ENCODE results near the gene UBE2L5.

UBE2L5 gene

DNA sequence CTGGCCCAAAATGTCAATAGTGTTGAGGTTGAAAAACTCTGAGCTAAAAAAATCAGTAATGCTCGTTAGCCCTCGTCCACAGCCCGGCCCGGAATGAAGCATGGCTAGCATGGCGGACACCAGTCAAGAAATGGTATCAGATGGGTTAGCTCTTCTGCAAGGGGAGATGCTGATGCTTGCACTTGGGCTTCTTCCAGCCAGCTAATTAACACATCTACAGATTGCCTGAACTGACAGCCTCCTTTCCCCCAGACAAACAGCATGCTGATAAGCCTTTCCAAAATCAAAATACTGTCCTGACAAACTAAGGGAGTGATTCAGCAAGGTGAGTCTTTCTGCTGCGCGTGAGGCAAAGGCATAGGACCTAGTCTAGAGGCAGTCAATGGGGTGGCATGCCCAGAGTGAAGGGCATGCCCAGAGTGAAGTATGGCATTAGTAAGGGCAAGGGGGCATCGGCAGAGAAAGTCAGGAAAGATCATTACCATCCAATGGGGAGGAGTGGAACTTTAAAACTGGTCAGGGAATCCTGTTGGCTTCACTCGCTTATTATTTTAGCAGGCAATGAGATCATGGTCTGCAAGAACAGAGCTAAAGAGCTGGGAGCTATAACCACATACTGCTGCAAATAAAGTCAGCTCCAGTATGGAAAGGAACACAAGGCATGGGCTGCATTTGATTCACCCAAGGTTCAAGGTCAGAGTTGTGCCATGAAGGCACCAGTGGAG is 30.2 kb upstream of the UBE2L5 start:
- Histone ChIP-seq H3K9ac (ENCODE audit: low read depth in 1 of 2, low read length in 2 of 2) (no peak overlapping the region), H3K36me3 (ENCODE audit: control insufficient read depth in 2 of 2, insufficient read depth in 2 of 2, low read length in 2 of 2) (no peaks in the 10 kb centered on the region), H3K9me3 (ENCODE audit: control insufficient read depth in 2 of 2, low read length in 2 of 2) (no peaks in the 10 kb centered on the region), H3K27ac (ENCODE audit: low read depth in 2 of 2, low read length in 2 of 2) (no peak overlapping the region), H3K27me3 (ENCODE audit: control insufficient read depth in 2 of 2, insufficient read depth in 2 of 2, low read length in 2 of 2) (no peaks in the 10 kb centered on the region), H3K4me1 (ENCODE audit: control insufficient read depth in 2 of 2, insufficient read depth in 2 of 2, low read length in 2 of 2) (peaks cover 0 to 6% of the 10 kb centered on the region in 2 donors), H3K4me3 (ENCODE audit: low read length in 2 of 2) (no peak overlapping the region)

DNA sequence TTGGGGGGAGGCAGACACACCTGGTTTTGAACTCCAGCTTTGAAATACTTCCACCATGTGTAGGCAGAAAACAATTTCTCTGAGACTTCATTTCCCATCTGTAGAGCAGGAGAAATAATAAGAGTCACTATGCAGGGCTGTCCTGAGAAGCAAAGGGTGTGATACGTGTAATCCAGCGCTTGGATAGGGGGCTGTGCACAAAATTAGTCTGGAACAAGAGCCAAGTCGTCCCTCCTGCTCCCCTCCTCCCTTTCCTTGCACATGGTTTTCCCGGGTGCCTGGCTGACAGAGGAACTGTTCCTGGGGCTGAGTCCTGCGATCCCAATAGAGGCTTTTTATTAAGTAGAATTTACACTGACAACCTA is 29.6 kb upstream of the UBE2L5 start:
- no peaks in the 10 kb centered on the region for H3K9me3 ChIP-seq (ENCODE audit: control insufficient read depth in 2 of 2, low read length in 2 of 2)
- H3K4me1 ChIP-seq (ENCODE audit: control insufficient read depth in 2 of 2, insufficient read depth in 2 of 2, low read length in 2 of 2): peaks cover 0 to 6% of the 10 kb centered on the region in 2 donors
- no peak overlapping the region for H3K27ac ChIP-seq (ENCODE audit: low read depth in 2 of 2, low read length in 2 of 2)
- no peaks in the 10 kb centered on the region for H3K36me3 ChIP-seq (ENCODE audit: control insufficient read depth in 2 of 2, insufficient read depth in 2 of 2, low read length in 2 of 2)
- H3K4me3 ChIP-seq (ENCODE audit: low read length in 2 of 2): no peak overlapping the region
- no peaks in the 10 kb centered on the region for H3K27me3 ChIP-seq (ENCODE audit: control insufficient read depth in 2 of 2, insufficient read depth in 2 of 2, low read length in 2 of 2)
- no peak overlapping the region for H3K9ac ChIP-seq (ENCODE audit: low read depth in 1 of 2, low read length in 2 of 2)

DNA sequence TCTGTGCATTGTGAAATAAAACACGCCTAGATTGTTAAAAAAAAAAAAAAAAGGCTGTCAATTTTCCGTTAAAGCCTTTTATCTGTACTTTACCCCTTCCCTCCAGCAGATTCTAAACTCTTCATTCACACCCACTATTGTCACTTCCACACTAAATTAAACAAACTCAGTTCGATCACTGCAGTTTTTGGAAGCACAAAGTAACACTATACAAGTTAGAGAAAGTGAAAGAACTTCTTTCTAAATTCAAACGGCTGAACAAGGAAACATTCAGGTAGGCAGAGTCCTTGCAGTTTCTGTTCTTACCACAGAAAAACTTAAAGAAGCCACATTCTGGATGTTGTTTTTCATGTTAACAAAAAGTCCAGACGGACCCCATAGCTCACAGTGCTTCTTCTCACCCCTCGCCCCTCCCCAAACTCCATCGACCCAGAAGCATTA is 27.5 kb upstream of the UBE2L5 start:
- H3K4me1 ChIP-seq (ENCODE audit: control insufficient read depth in 2 of 2, insufficient read depth in 2 of 2, low read length in 2 of 2): peaks cover 9 to 13% of the 10 kb centered on the region in 2 donors
- no peaks in the 10 kb centered on the region for H3K36me3 ChIP-seq (ENCODE audit: control insufficient read depth in 2 of 2, insufficient read depth in 2 of 2, low read length in 2 of 2)

DNA sequence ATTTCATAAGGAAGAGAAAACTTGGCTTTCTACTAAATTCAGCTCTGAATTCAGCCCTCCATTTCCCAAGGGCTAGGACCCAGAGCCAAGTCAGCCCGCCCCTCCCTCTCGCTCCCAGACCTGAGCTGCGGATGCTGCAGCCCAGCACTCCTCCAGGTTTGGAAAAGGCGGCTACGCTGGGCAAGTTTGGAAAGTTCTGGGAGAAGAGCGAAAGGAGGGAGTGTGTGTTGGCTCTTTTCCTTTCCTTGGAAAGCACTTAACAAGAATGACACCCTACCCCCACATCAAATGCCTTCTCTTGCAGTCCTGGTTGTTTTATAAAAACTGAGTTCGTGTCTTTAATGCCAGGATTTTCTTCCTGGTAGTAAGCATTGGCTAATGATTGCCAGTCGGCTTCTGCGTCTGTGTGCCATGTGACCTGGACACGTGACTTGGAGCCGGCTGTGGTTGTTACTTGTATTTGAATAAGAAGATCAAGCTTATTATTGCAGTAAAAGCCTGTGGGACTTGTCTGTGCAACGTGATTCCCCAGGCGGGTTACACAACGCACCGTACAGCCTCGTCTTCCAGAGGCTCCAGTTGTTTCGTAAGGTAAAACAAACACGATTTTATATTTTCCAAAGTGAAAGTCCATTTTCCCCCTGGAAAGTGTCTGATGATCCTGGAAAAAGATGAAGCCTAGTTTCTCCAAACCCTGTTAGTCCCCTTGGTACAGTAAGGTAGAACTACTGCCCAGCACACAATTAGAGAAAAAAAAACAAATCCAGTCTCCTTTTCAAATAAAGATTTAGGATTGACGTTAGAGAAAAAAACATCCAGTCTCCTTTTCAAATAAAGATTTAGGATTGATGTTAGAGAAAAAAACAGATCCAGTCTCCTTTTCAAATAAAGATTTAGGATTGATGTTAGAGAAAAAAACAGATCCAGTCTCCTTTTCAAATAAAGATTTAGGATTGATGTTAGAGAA is 26.8 kb upstream of the UBE2L5 start:
- H3K9ac ChIP-seq (ENCODE audit: low read depth in 1 of 2, low read length in 2 of 2): peak overlapping the region; percentile 83 to 89
- H3K27ac ChIP-seq (ENCODE audit: low read depth in 2 of 2, low read length in 2 of 2): peak overlapping the region; percentile 92 to 98
- H3K27me3 ChIP-seq (ENCODE audit: control insufficient read depth in 2 of 2, insufficient read depth in 2 of 2, low read length in 2 of 2): no peaks in the 10 kb centered on the region
- H3K9me3 ChIP-seq (ENCODE audit: control insufficient read depth in 2 of 2, low read length in 2 of 2): no peaks in the 10 kb centered on the region
- H3K36me3 ChIP-seq (ENCODE audit: control insufficient read depth in 2 of 2, insufficient read depth in 2 of 2, low read length in 2 of 2): no peaks in the 10 kb centered on the region
- peaks cover 9 to 15% of the 10 kb centered on the region in 2 donors for H3K4me1 ChIP-seq (ENCODE audit: control insufficient read depth in 2 of 2, insufficient read depth in 2 of 2, low read length in 2 of 2)
- H3K4me3 ChIP-seq (ENCODE audit: low read length in 2 of 2): peak overlapping the region; percentile 78 to 90

More for the DNA sequence above, 27.5 kb upstream of the UBE2L5 start:
- Histone ChIP-seq H3K27me3 (ENCODE audit: control insufficient read depth in 2 of 2, insufficient read depth in 2 of 2, low read length in 2 of 2) (no peaks in the 10 kb centered on the region), H3K27ac (ENCODE audit: low read depth in 2 of 2, low read length in 2 of 2) (peak overlapping the region; percentile 92 to 98), H3K9ac (ENCODE audit: low read depth in 1 of 2, low read length in 2 of 2) (peak overlapping the region; percentile 83 to 89), H3K9me3 (ENCODE audit: control insufficient read depth in 2 of 2, low read length in 2 of 2) (no peaks in the 10 kb centered on the region), H3K4me3 (ENCODE audit: low read length in 2 of 2) (peak overlapping the region; percentile 78 to 90)

DNA sequence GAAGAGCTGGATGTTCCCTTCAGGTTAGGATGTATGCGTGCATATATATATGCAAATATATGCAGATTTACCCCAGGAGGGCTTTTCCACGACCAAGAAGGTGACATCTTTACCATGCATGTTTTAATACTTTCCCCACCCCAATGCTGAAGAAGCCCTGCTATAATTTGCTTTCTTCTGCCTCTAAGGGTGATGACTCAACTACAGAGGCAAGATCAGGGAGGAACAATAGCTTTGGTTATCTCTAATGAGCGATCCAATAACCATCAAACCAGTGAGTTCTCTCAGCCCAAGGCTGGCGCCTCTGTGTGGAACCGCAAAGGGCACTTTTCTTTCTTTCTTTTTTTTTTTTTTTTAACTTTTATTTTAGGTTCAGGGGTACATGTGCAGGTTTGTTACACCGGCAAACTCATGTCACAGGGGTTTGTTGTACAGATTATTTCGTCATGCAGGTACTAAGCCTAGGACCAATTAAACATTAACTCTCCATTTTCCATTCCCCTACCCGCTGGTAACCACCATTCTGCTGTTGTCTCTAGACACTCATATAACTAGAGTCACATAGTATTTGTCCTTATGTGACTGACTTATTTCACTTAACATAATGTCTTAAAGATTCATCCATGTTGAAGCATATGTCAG is 25.7 kb upstream of the UBE2L5 start:
- H3K36me3 ChIP-seq (ENCODE audit: control insufficient read depth in 2 of 2, insufficient read depth in 2 of 2, low read length in 2 of 2): no peaks in the 10 kb centered on the region
- no peak overlapping the region for H3K9ac ChIP-seq (ENCODE audit: low read depth in 1 of 2, low read length in 2 of 2)
- H3K4me3 ChIP-seq (ENCODE audit: low read length in 2 of 2): no peak overlapping the region
- H3K9me3 ChIP-seq (ENCODE audit: control insufficient read depth in 2 of 2, low read length in 2 of 2): no peaks in the 10 kb centered on the region
- H3K27ac ChIP-seq (ENCODE audit: low read depth in 2 of 2, low read length in 2 of 2): peak overlapping the region; percentile 92 to 98
- H3K27me3 ChIP-seq (ENCODE audit: control insufficient read depth in 2 of 2, insufficient read depth in 2 of 2, low read length in 2 of 2): no peaks in the 10 kb centered on the region
- peaks cover 9 to 15% of the 10 kb centered on the region in 2 donors for H3K4me1 ChIP-seq (ENCODE audit: control insufficient read depth in 2 of 2, insufficient read depth in 2 of 2, low read length in 2 of 2)

DNA sequence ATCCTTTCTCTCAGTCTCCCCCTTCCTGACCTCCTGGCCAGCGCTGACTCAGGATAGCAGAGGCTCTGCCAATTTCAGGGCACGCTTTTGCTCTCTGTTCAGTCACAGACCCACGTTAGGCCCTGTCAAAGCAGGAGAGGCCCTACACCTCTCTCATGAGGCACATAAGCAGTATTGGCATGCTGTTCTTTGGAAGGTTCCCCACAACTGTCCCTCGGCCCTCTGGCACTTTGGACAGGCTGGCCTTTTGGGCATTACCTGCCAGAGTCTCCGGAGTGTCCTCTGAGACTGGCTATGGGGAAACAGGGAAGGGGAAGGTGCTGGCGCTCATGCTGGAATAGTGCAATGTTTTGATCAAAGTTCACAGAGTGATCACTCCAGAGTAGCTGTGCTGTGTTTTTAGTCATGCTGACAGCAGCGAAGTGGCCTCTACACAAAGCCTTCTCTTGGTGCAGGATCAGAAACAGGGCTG is 23.7 kb upstream of the UBE2L5 start:
- H3K27ac ChIP-seq (ENCODE audit: low read depth in 2 of 2, low read length in 2 of 2): peak overlapping the region; percentile 18 to 66
- H3K9ac ChIP-seq (ENCODE audit: low read depth in 1 of 2, low read length in 2 of 2): no peak overlapping the region
- no peak overlapping the region for H3K4me3 ChIP-seq (ENCODE audit: low read length in 2 of 2)
- no peaks in the 10 kb centered on the region for H3K36me3 ChIP-seq (ENCODE audit: control insufficient read depth in 2 of 2, insufficient read depth in 2 of 2, low read length in 2 of 2)
- H3K4me1 ChIP-seq (ENCODE audit: control insufficient read depth in 2 of 2, insufficient read depth in 2 of 2, low read length in 2 of 2): peaks cover 9 to 15% of the 10 kb centered on the region in 2 donors
- H3K27me3 ChIP-seq (ENCODE audit: control insufficient read depth in 2 of 2, insufficient read depth in 2 of 2, low read length in 2 of 2): no peaks in the 10 kb centered on the region
- no peaks in the 10 kb centered on the region for H3K9me3 ChIP-seq (ENCODE audit: control insufficient read depth in 2 of 2, low read length in 2 of 2)

DNA sequence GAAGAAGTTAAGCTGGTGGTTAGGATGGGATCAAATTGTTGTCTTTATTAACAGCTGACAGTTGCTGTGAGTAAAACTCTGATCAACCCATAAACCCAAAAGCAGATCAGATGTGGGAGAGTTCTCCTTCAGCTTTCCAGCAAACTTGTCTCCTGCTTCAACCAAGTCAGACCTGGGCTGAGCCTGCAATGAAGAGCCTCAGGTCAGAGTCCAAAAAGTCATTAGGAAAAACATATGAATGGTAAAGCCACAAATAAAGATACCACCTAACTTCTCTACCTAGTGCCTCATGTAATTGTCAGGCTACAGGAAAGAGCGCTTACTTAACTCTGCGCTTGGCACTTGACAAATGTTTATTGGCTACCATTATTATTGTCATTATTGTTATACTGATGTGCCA is 21.9 kb upstream of the UBE2L5 start:
- Histone ChIP-seq H3K9me3 (ENCODE audit: control insufficient read depth in 2 of 2, low read length in 2 of 2) (no peaks in the 10 kb centered on the region), H3K36me3 (ENCODE audit: control insufficient read depth in 2 of 2, insufficient read depth in 2 of 2, low read length in 2 of 2) (no peaks in the 10 kb centered on the region), H3K27me3 (ENCODE audit: control insufficient read depth in 2 of 2, insufficient read depth in 2 of 2, low read length in 2 of 2) (no peaks in the 10 kb centered on the region), H3K9ac (ENCODE audit: low read depth in 1 of 2, low read length in 2 of 2) (no peak overlapping the region), H3K27ac (ENCODE audit: low read depth in 2 of 2, low read length in 2 of 2) (no peak overlapping the region), H3K4me3 (ENCODE audit: low read length in 2 of 2) (no peak overlapping the region), H3K4me1 (ENCODE audit: control insufficient read depth in 2 of 2, insufficient read depth in 2 of 2, low read length in 2 of 2) (peaks cover 9 to 15% of the 10 kb centered on the region in 2 donors)

DNA sequence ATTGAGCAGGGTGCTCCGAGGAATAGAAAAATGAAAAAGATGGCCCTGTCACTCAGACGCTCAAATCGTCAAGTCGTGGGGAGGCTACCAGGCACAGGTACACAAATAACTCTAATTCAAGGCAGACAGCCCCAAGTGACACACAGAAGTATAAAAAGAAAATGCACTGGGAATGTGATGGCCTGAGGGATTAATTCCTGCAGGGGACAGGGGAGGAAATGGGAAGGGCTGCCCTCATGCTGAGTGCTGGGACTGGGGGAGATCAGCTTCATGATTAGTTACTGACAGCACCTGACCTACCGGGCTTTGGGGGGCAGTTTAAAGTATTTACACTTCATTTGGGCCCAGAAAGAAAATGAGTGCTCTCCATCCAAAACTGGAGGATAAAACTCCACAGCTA is 20.9 kb upstream of the UBE2L5 start:
- Histone ChIP-seq H3K9me3 (ENCODE audit: control insufficient read depth in 2 of 2, low read length in 2 of 2) (no peaks in the 10 kb centered on the region), H3K4me3 (ENCODE audit: low read length in 2 of 2) (no peak overlapping the region), H3K9ac (ENCODE audit: low read depth in 1 of 2, low read length in 2 of 2) (no peak overlapping the region), H3K36me3 (ENCODE audit: control insufficient read depth in 2 of 2, insufficient read depth in 2 of 2, low read length in 2 of 2) (no peaks in the 10 kb centered on the region), H3K4me1 (ENCODE audit: control insufficient read depth in 2 of 2, insufficient read depth in 2 of 2, low read length in 2 of 2) (peaks cover 9 to 10% of the 10 kb centered on the region in 2 donors), H3K27me3 (ENCODE audit: control insufficient read depth in 2 of 2, insufficient read depth in 2 of 2, low read length in 2 of 2) (no peaks in the 10 kb centered on the region), H3K27ac (ENCODE audit: low read depth in 2 of 2, low read length in 2 of 2) (no peak overlapping the region)

DNA sequence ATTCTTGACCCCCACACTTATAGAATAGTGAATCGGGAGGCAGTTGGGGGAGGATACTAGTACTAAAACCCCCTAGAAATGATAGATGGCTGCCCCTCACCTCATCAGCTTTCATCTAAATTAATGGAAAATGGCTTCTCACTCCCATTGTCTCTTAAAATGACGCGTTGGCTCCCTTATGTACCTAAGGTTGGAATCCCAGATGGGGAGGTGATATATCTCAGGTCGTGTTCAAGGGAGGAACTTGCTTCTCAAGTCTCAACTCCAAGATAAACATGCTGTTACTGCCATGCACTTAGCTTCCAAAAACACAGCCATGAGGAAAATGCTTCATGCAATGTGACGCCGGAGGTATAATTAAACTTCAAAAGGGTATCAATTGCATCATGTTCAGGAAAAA is 18.8 kb upstream of the UBE2L5 start:
- H3K27me3 ChIP-seq (ENCODE audit: control insufficient read depth in 2 of 2, insufficient read depth in 2 of 2, low read length in 2 of 2): no peaks in the 10 kb centered on the region
- H3K4me1 ChIP-seq (ENCODE audit: control insufficient read depth in 2 of 2, insufficient read depth in 2 of 2, low read length in 2 of 2): peaks cover 7 to 11% of the 10 kb centered on the region in 2 donors
- H3K4me3 ChIP-seq (ENCODE audit: low read length in 2 of 2): no peak overlapping the region
- H3K27ac ChIP-seq (ENCODE audit: low read depth in 2 of 2, low read length in 2 of 2): no peak overlapping the region
- no peaks in the 10 kb centered on the region for H3K36me3 ChIP-seq (ENCODE audit: control insufficient read depth in 2 of 2, insufficient read depth in 2 of 2, low read length in 2 of 2)
- no peak overlapping the region for H3K9ac ChIP-seq (ENCODE audit: low read depth in 1 of 2, low read length in 2 of 2)
- no peaks in the 10 kb centered on the region for H3K9me3 ChIP-seq (ENCODE audit: control insufficient read depth in 2 of 2, low read length in 2 of 2)
